GM12872 (cell line): ENCODE measurements around the gene PTGDS.
A peak's percentile ranks its signal among the peaks of the same experiment; 100 is the strongest.

Experiments used
- CTCF ChIP-seq: IDR thresholded peaks from 3 replicates; pipeline ENCODE4 v1.5.1; 2011; ENCODE audit warnings: low read depth, mild to moderate bottlenecking, low read length, moderate library complexity; ENCODE audit not compliant: insufficient read depth

Gene PTGDS

DNA sequence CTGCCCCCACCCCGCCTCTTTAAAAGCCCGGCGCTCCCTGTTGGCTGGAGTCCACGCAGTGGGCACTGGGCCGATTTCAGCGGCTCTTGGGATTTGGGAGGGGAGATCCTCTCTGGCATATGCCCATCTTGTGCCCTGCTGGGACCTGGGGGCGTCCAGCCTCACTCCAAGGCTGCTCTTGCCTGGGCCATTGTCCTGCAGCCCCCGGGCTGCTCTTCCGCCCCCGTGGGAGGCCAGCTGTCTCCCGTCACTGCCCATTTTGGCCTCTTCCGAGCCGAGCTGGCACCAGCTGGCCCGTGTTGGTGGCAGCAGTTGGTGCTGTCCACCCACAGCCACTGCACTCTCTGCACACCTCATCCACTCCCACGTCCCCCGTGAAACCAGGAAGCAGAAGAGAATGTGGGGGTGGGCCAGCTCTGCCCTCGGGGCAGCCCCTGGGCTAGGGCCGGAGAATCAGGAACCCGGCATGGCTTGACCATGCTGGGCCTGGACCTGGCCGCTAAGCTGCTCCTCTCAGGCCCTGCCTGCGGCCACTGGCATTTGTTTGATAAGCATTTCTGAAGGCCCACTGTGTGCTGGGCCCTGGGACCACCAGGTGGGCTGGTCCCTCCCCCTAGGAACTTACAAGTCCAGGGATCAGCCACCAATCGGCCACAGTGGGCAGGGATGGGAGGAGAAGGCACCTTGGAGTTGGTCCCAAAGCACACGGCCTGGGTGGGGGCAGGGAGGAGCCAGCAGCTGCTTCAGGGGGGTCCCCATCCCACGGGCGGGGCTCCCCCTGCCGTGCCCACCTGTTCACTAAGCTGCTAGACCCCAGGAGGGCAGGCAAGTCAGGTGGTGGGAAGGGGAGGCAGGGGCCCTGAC lies 30.0 kb upstream of the PTGDS start:
- no peak for TF ChIP-seq CTCF

DNA sequence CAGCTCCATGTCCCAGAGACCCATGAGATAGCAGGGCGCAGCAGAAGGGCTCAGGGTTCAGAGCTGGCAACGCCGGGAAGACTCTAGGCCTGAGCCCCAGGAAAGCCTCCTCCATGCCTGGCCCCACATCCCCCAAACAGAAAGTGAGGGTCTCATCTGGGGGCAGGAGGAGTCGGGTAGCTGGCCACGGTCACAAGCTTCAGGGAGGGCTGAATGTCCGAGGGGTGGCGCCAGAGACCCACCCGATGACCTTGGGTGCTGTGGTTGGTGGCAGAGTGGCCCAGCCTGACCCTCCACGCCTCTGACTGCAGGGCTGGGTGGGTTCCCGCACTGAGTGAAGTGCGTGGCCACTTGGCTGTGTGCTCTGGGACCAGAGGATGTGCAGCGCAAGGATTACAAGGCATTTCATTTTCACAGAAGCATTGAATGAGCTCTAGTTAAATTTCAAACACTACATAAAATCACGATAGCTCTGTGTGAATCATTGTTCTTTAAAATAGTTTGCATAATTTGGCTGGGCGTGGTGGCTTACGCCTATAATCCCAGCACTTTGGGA lies 29.3 kb upstream of the PTGDS start:
- TF ChIP-seq CTCF: peak; percentile 65

DNA sequence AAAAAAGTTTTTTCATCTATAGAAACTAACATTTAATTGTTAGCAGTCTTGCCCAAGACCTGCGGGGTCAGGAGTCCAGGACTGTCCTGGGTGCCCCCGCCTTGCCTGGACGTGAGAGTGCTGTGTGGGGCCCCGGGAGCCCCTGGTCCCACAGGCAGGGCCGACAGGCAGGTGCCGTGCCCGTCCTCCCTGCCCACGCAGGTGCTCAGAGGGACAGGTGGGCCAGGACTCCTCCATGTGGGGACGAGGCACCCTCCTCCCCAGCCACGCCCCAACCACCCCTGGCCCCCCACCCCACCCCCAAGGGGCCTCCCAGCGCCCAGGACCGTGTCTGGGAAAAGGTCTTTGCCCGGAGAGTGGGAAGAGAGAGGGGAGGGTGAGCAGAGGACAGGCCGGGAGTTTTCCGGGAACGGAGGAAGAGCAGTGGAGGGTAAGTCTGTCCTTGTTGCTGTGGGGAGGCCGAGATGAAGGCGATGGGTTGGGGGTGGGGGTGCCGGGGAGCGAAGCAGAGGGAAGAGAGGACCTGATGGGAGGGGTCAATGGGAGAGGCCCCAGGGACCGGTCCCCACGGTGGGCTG lies 28.0 kb upstream of the PTGDS start:
- TF ChIP-seq CTCF: no peak

- TF ChIP-seq CTCF: peak; percentile 49
These were observed 27.3 kb upstream of the PTGDS start for GRCh38 chr9:136949817-136950655.

GRCh38 chr9:136950656-136951276 lies 26.5 kb upstream of the PTGDS start:
- TF ChIP-seq CTCF: no peak

- no peak for TF ChIP-seq CTCF
These were observed 25.6 kb upstream of the PTGDS start, which contains the start of gene LCN12 for GRCh38 chr9:136951541-136952320. TSS of gene LCN12 (plus strand) at chr9:136952273. CDS start at chr9:136952328, 55 bp downstream.
